ENCODE results near the gene CXCL10.
"Not testable (repeated sequence)": the region's sequence is repeated elsewhere in the genome, so short reads cannot be mapped to it uniquely, and the experiment has no call there.

The CXCL10 gene

GRCh38 chr4:76024065-76024464 lies 768 bp upstream of the CXCL10 start:
- no peak for DNase-seq

DNA sequence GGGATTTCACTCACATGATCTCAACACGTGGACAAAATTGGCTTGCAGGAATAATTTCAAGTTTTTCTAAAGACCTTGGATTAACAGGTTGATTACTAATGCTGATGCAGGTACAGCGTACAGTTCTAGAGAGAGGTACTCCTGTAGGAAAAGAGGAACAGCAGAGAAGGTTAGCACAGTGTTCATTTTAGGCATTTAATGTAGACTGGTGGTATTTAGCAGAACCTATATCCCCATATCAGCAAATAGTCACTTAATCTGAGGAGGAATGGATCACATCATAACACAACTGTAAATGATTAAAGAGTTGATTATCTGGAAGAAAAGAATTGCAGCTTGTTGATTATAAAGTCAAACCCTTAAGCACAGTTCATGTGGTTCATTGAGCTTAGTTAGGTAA lies 620 bp downstream of the CXCL10 start:
- no peak for DNase-seq

- no peak for DNase-seq
These were observed 1.3 kb downstream of the CXCL10 start for GRCh38 chr4:76022031-76022430.

DNA sequence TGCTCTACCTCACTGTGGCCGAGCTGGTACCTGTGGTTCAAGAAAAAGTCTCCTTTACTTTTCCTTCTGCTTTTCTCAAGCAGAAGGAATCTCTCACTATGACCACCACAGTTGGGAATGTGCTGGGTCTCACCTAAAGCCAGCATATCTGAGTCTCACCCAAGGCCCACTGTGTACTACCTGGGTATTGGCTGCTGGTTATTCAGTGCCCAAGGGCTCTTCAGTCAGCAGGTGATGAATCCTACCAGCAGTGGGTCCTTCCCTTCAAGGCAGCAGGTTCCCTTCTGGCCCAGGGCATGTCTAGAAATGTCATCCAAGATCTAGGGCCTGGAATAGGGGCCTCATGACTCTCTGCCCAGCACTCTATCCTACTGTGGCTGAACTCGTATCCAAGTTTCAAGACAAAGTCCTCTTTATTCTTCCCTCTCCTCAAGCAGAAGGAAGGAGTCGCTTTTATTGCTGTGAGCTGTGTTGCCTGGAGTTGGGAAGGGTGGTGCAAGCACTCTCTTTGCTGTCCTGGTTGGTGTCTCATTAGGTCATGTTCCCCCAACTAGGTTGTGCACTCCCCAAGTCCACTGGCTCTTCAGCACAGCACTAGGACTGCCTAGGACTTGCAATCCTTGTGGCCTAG lies 6.1 kb downstream of the CXCL10 start:
- no peak for DNase-seq

DNA sequence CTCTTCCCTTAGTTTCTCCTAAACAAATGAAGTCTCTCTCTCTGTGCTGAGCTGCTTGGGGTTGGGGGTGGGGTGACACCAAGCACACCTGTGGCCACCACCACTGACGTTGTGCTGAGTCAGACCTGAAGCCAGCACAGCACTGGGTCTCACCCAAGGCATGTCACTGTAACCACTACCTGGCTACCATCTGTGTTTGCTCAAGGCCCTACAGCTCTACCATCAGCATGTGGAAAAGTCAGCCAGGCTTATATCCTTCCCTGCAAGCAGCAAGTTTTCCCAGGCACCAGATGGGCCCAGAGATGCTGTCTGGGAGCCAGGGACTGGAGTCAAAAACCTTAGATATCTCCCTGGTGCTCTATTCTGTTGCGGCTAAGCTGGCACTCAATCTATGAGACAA lies 6.9 kb downstream of the CXCL10 start:
- DNase-seq, result no peak

DNA sequence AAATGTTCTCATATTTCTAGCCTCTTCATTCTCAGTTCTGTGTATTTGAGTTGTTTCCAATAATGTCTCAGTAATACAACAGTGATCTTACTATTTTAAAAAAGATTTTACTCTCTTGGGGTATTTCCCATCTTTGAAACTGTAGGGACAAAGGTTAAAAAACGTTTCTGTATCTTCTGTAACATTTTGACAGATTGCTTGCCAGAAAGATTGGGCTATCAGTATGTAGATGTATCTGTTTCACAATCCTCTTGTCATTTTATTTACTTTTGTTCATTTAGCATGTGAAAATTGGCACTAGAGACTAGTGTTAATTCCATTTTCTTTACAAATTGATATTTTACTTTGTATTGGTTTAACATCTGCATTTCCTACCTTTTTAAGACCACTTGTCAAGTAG lies 9.8 kb downstream of the CXCL10 start:
- DNase-seq, result no peak

GRCh38 chr4:76012388-76012801 lies 10.9 kb downstream of the CXCL10 start:
- no peak for DNase-seq

GRCh38 chr4:76011700-76012387 lies 11.5 kb downstream of the CXCL10 start:
- DNase-seq, result no peak

- DNase-seq, result no peak
These were observed 12.2 kb downstream of the CXCL10 start for GRCh38 chr4:76011018-76011670.

DNA sequence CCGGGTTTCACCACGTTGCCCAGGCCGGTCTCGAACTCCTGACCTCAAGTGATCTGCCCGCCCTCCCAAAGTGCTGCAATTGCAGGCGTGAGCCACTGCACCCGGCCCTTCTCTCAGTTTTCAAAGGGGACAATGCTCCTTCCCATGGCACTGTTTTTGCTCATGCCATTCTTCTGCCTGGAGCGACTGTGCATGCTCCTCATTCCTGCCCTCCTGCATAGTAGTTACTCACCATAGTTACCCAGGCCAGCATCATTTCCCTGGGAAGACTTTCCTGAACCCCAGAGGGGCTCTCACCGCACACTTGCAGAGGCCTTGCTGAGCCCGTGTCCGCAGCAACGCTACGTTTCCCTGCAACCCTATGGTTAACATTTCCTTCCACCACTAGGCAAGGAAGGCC lies 12.7 kb downstream of the CXCL10 start:
- DNase-seq, result no peak

GRCh38 chr4:76009311-76009710 lies 14.0 kb downstream of the CXCL10 start:
- no peak for DNase-seq

- no peak for DNase-seq
These were observed 16.0 kb downstream of the CXCL10 start, which contains the start of gene CXCL9 for GRCh38 chr4:76007089-76007862. Gene CXCL9 (minus strand): TSS chr4:76007509. CDS start chr4:76007449, 60 bp downstream.

GRCh38 chr4:76003620-76004019 lies 19.7 kb downstream of the CXCL10 start:
- no peak for DNase-seq

DNA sequence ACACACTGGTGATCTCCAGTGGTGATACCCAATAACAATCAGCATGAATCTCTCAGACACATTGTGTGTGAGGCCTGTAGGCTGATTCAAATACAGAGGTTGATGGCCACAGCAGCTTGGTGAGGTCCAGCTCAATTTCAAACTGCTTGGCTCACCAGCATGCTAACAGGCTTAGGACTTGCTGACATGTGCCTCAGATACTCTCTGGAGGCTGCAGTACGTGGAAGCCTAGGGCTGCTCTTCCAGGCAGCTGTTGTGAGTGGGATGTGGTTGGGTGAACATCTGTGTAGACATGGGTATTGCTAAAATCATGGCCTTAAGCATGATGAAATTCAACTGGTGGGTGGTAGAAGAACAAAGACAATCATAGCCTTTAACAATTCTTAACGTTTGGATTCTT lies 20.3 kb downstream of the CXCL10 start:
- DNase-seq, result no peak

DNA sequence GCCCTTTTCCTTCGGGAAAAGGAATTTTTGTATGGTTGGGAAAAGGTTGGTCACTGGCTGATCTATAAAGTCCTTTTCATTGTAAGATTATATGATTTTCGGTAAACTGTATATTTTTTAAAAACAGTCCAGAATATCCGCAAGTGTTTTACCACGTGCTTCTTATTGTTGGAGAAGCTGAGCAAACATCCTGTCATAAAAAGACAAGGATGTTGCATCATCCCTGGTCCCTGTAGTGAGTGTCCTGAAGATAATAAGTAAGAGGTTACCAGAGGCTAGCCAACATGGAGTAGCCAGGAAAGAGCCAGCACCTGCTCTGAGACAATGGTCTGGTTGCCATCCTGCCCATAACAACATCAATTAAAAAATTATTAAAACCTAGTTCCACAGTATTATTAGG lies 21.1 kb downstream of the CXCL10 start:
- DNase-seq, result no peak

- no peak for DNase-seq
These were observed 21.6 kb downstream of the CXCL10 start for GRCh38 chr4:76001700-76002099.

- DNase-seq, result no peak
These were observed 23.0 kb downstream of the CXCL10 start for GRCh38 chr4:76000279-76000678.

DNA sequence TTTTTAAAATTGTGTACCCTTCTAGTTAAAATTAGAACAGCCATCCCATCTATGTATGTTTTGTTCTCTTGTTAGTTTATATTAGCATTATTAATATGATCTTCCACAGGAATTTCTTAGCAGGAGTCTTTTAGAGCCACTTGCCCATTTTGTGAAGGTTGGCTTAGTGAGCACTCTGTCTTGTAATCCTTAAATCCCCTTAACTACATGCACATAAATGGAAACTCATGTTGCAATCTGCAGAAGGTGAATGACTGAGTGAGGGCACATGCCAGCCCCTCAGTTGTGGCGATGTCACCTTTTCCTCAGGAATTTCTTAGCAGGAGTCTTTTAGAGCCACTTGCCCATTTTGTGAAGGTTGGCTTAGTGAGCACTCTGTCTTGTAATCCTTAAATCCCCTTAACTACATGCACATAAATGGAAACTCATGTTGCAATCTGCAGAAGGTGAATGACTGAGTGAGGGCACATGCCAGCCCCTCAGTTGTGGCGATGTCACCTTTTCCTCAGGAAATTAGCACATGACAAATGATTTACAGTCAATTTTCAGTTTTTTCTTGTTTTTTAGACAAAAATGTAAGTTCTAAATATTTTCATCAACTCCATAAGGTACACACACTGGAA lies 24.7 kb downstream of the CXCL10 start:
- DNase-seq, result not testable (repeated sequence)

DNA sequence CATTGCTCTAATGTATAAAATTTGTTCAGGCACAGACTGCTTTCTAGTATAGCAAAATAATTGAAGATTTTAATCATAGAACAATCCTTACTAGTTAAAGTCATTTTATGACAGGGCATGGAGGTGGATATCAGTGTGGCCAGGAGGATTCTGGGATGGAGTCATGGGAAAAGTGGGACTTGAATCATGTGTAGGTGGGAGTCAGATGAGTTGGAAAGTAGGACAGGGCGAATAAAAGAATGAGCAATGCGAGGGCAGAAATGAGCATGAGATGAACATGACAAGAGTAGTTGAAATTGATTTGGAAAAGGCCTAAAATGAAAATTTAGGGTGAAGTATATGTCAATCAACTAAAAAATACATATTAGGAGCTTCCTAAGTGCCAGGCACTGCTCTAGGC lies 25.4 kb downstream of the CXCL10 start:
- no peak for DNase-seq

DNA sequence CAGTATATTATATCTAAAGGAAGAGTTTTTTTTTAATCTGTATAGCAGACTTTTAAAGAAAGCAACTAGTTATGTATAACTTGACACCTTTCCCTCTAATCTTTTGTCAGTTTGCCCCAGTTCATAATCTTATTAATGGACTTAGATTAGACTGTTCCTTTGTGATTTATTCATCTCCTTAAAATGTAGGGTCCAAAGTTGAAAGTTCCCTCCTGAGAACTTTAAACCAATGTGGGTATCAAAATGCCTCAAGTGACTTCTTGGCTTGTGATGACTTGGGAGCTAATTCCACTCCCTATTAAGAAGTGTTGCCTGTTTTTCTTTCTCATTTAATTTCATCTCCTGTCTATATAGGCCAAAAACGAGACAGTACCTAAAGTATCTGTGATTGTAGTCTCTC lies 26.2 kb downstream of the CXCL10 start:
- DNase-seq, result no peak

GRCh38 chr4:75995727-75996126 lies 27.6 kb downstream of the CXCL10 start:
- no peak for DNase-seq

GRCh38 chr4:75992462-75992861 lies 30.8 kb downstream of the CXCL10 start:
- no peak for DNase-seq
